ENCODE measurements around the gene TEX22. TPM values are rescaled to one million over a fixed set of nuclear protein-coding genes. Genes with fewer than 3 reads are reported as not detected.
A peak's percentile ranks its signal among the peaks of the same experiment; 100 is the strongest.

The TEX22 gene
- total and polyA plus RNA-seq, 5 donors = 0.05 to 1.9 (median 0.61) TPM

DNA sequence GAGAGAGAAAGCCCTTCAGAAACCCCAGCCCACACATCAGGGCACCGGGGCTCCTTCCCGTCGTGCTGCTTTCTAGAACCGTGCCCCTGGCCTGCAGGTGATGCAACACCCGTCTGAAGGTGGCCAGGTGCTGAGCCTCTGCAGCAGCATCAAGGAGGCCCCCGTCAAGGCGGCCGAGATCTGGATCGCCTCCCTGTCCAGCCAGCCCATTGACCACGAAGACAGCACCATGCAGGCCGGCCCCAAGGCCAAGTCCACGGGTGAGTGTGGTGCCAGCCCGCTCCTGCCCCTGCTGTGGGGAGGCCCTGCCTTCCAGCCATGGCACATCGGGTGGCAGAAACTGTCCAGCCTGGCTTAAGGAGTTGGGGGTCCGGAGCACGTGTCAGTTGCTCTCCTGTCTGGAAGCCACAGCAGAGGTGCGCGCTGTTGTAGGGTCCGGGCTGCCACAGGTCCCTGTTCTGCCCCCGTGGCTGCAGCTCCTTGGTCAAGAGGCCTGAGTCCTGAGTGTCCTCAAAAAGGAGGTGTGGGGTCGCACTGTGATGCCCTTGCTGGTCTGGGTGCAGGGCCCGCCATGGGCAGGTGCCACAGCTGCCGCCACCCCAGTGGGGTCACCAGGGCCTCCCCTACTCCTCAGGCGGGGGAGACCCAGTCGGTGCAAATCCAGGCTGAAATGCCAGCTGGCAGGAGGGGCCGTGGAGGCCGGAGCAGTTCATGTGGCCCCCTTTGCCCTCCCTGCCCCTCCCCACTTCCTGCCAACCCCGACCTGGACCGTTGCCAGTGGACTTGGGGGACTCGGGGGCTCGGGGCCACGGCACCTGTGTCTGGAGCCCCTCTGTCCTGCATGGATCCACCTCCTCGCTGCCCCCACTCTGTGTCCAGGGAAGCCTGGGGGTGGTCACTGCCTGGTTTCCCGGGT, 31.0 kb upstream of the TEX22 start:
- intact Hi-C loops (cut with DNase I) = no loop called here
- WGBS = 89% methylated on average over 34 of the region's 34 CpGs
- Histone ChIP-seq H3K27ac (ENCODE audit: low read length) (no peak overlapping the region), H3K4me3 (ENCODE audit: low read length) (no peak overlapping the region), H3K9me3 (ENCODE audit: control insufficient read depth, low read length) (no peaks in the 10 kb centered on the region), H3K4me1 (ENCODE audit: control insufficient read depth, insufficient read depth, low read length) (no peaks in the 10 kb centered on the region), H3K27me3 (ENCODE audit: control insufficient read depth, insufficient read depth) (no peaks in the 10 kb centered on the region)
- DNase-seq (peak; percentile 16 to 59 (median 47)), ATAC-seq (no peak)

DNA sequence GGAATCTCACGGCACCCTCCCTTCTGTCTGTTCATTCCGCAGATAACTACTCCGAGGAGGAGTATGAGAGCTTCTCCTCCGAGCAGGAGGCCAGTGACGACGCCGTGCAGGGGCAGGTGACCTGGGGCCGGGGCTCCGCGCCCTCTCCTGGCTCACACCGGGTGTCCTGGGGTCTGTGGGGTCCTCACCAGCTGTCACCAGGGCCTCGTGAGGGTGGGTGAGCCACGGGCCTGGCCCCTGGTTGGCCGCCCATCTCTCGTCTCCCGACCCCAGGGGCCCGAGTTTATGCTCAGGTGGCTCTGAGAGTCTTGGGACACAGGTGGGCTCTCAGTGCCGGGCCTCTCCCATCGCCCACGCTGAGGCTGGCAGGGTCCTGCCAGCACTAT, 30.3 kb upstream of the TEX22 start:
- H3K9me3 ChIP-seq (ENCODE audit: control insufficient read depth, low read length) = no peaks in the 10 kb centered on the region

DNA sequence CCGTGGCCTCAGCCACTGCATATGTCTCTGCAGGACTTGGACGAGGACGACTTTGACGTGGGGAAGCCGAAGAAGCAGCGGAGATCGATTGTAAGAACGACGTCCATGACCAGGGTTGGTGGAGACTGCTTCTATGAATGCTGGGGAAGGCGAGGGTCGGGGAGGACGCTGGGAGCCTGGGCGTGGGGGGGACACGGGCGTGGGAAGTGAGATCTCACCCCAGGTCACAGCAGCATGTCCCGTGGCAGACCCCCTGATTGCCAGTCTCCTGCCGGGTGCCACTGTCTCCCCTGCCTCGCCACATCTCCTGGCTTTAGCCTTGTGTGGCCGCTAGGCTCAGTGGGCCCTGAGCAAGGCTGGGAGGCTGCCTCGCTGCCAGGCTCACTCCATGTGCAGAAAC, 29.9 kb upstream of the TEX22 start:
- peak in 1 of 3 donors; percentile 42 for DNase-seq
- Histone ChIP-seq H3K27ac (ENCODE audit: low read length) (no peak overlapping the region), H3K4me1 (ENCODE audit: control insufficient read depth, insufficient read depth, low read length) (no peaks in the 10 kb centered on the region), H3K9me3 (ENCODE audit: control insufficient read depth, low read length) (no peaks in the 10 kb centered on the region), H3K27me3 (ENCODE audit: control insufficient read depth, insufficient read depth) (no peaks in the 10 kb centered on the region), H3K4me3 (ENCODE audit: low read length) (no peak overlapping the region)
- intact Hi-C loops (cut with DNase I) = no loop called here
- no peak for ATAC-seq
- WGBS = 93% methylated on average over 20 of the region's 20 CpGs

More for the DNA sequence above, 30.3 kb upstream of the TEX22 start:
- WGBS = 92% methylated on average over 20 of the region's 20 CpGs
- DNase-seq (peak in 1 of 3 donors; percentile 42), ATAC-seq (no peak)
- Histone ChIP-seq H3K27ac (ENCODE audit: low read length) (no peak overlapping the region), H3K4me3 (ENCODE audit: low read length) (no peak overlapping the region), H3K4me1 (ENCODE audit: control insufficient read depth, insufficient read depth, low read length) (no peaks in the 10 kb centered on the region), H3K27me3 (ENCODE audit: control insufficient read depth, insufficient read depth) (no peaks in the 10 kb centered on the region)
- intact Hi-C loops (cut with DNase I) = no loop called here

DNA sequence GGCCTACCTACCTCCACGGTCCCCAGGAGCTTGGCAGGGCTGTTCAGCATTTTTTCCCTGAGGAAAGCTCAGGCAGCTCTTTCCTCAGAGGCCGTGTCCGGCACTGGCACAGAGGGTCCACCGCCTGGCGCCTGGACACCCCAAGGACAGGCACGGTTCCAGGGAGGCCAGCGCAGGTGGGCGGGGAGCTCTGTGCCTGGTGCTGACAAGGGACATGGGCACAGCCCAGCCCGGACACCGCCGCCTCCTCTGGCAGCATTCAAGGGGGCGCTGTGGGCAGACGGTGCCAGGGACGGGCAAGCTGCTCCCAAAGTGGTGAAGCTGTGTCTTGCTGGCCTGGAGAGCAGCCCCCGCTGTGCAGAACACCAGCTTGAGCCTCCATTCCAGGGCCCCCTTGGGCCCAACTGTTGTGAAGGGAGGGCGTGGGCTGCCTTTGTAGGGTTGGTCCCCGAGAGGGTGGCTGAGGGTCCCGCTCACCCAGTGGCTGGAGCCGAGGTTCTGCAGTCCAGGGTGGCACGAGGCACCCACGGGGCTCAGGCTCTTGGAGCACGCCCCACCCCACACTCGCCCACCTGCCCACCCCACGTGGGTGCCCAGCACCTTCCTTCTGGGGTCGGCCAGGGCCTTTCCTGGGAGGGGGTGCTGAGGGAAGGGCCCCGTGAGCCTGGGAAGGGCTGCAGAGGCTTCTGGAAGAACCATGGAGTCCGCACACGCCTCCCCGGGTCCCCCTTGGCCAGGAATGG, 29.3 kb upstream of the TEX22 start:
- H3K4me3 ChIP-seq (ENCODE audit: low read length) = no peak overlapping the region
- intact Hi-C loops (cut with DNase I) = no loop called here
- peak in 2 of 3 donors; percentile 60 to 62 for DNase-seq
- H3K9me3 ChIP-seq (ENCODE audit: control insufficient read depth, low read length) = no peaks in the 10 kb centered on the region
- ATAC-seq = no peak
- H3K27me3 ChIP-seq (ENCODE audit: control insufficient read depth, insufficient read depth) = no peaks in the 10 kb centered on the region
- no peaks in the 10 kb centered on the region for H3K4me1 ChIP-seq (ENCODE audit: control insufficient read depth, insufficient read depth, low read length)
- no peak overlapping the region for H3K27ac ChIP-seq (ENCODE audit: low read length)
- 93% methylated on average over 29 of the region's 29 CpGs for WGBS

DNA sequence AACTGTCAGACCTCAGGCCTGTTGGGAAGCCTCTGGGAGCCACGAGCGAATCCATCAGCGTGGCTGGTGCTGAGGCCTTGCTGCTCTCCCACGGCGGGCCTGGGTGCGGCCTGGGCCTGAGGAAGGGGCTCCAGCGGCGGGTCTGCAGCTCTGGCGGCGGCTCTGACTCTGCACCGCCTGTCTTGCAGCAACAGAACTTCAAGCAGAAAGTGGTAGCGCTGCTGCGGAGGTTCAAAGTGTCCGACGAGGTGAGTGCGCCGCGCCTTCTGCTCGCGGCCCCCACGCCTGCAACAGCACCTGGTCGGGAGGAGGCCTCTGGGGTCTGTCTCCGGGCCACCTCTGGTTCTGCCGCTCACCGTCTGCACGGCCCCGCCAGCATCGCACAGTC, 28.7 kb upstream of the TEX22 start:
- Histone ChIP-seq H3K4me3 (ENCODE audit: low read length) (no peak overlapping the region), H3K4me1 (ENCODE audit: control insufficient read depth, insufficient read depth, low read length) (no peaks in the 10 kb centered on the region), H3K27ac (ENCODE audit: low read length) (no peak overlapping the region), H3K27me3 (ENCODE audit: control insufficient read depth, insufficient read depth) (no peaks in the 10 kb centered on the region), H3K9me3 (ENCODE audit: control insufficient read depth, low read length) (no peaks in the 10 kb centered on the region)
- ATAC-seq (no peak), DNase-seq (peak in 1 of 3 donors; percentile 61)
- 95% methylated on average over 28 of the region's 28 CpGs for WGBS
- intact Hi-C loops (cut with DNase I) = loop anchor here (2.0 to 10.0 kb wide), 7 partner anchors 78 to 159 kb away; partner anchors contain the start of genes CRIP1 (in 2 of the 4), TEDC1 (in 1 of the 4) and TMEM121 (in 1 of the 4)

DNA sequence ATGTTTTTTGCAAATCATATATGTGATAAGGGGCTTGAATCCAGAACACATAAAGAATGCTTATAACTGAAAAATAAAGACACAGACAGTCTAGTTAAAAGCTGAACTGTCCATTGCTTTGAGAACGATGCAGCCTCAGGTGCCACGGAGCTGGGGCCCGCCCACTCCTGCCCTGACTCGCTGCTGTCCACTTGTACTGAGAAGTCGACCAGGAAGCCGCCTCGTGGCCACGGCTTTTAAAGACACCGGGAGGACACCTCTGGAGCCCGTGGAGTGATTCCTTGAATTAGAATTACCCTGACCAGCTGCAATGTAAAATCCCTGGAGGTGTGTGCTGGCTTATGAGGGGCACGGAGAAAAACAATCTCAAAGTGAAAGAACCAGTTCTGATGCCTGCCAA, 23.9 kb upstream of the TEX22 start:
- H3K9me3 ChIP-seq (ENCODE audit: control insufficient read depth, low read length) = no peaks in the 10 kb centered on the region
- intact Hi-C loops (cut with DNase I) = loop anchor here (5.0 to 10.0 kb wide), 5 partner anchors 73 to 150 kb away; partner anchors contain the start of genes CRIP1 (in 2 of the 4), TEDC1 (in 1 of the 4) and TMEM121 (in 1 of the 4)
- no peaks in the 10 kb centered on the region for H3K4me1 ChIP-seq (ENCODE audit: control insufficient read depth, insufficient read depth, low read length)
- H3K27ac ChIP-seq (ENCODE audit: low read length) = no peak overlapping the region
- ATAC-seq (no peak), DNase-seq (no peak)
- 88% methylated on average over 11 of the region's 11 CpGs for WGBS
- no peak overlapping the region for H3K4me3 ChIP-seq (ENCODE audit: low read length)
- H3K27me3 ChIP-seq (ENCODE audit: control insufficient read depth, insufficient read depth) = no peaks in the 10 kb centered on the region

DNA sequence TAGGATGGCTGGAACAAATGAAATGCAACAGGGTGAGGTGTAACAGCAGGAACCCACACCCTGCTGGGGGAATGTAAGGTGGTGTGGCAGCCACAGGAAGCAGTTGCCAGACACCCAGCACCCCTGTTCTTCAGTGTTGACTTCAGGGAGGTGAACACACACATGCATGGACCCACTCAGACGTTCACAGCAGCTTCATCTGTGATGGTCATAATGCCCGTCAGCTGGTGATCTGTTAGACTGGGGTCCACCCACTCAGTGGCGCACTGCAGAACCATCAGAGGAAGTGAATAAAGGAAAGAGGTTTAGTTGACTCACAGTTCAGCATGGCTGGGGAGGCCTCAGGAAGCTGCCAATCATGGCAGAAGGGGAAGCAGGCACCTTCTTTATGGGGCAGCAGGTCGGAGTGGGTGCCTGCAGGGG, 22.7 kb upstream of the TEX22 start:
- Histone ChIP-seq H3K27me3 (ENCODE audit: control insufficient read depth, insufficient read depth) (no peaks in the 10 kb centered on the region), H3K9me3 (ENCODE audit: control insufficient read depth, low read length) (no peaks in the 10 kb centered on the region), H3K4me3 (ENCODE audit: low read length) (no peak overlapping the region), H3K27ac (ENCODE audit: low read length) (no peak overlapping the region), H3K4me1 (ENCODE audit: control insufficient read depth, insufficient read depth, low read length) (no peaks in the 10 kb centered on the region)
- WGBS = 62% methylated on average over 4 of the region's 4 CpGs
- intact Hi-C loops (cut with DNase I) = loop anchor here in 3 of 4 donors (5.0 to 10.0 kb wide), 3 partner anchors 109 to 157 kb away; partner anchors contain the start of genes CRIP1 (in 1 of the 3) and TMEM121 (in 1 of the 3)
- DNase-seq (peak in 1 of 3 donors; percentile 19), ATAC-seq (no peak)

DNA sequence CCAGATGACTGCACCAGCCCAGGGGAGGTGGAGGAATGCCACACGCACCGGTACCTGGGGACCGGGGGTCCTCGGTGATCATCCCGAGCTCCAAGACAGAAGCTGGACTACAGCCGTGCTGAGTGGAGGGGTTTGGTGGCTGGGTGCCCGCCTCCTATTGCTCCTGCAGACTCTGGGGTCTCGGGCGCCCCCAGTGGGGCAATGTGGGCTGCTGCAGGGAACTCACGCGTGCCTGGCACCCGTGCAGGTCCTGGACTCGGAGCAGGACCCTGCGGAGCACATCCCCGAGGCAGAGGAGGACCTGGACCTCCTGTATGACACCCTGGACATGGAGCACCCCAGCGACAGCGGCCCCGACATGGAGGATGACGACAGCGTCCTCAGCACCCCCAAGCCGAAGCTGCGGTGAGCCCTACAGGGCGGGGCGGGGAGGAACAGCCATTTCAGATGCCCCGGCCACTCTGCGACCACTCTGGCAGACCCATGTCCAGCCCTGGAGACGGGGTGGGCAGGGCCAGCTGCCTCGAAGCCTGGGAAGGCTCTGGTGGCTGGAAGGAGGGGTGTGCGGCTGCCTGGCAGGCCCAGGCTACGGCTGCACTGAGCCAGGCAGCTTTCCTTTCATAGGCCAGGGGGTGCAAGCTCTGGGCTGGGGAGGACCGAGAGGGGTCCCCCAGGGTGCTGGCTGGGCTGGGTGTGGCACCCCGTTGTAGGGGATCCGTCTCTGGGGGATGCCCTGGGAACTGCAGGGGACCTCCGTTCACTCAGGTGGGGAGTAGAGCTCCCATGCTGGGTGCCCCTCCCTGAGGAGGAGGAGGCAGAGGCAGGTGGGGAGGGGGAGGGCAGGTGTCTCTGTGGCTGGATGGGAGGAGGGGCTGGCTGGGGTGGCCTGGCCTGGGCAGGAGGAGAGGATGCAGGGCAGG, 21.6 kb upstream of the TEX22 start:
- Histone ChIP-seq H3K27me3 (ENCODE audit: control insufficient read depth, insufficient read depth) (no peaks in the 10 kb centered on the region), H3K4me1 (ENCODE audit: control insufficient read depth, insufficient read depth, low read length) (no peaks in the 10 kb centered on the region), H3K9me3 (ENCODE audit: control insufficient read depth, low read length) (no peaks in the 10 kb centered on the region), H3K27ac (ENCODE audit: low read length) (no peak overlapping the region), H3K4me3 (ENCODE audit: low read length) (no peak overlapping the region)
- ATAC-seq = peak in 1 of 2 donors; percentile 12
- intact Hi-C loops (cut with DNase I) = loop anchor here in 3 of 4 donors (5.0 to 10.0 kb wide), 3 partner anchors 108 to 156 kb away; partner anchors contain the start of genes CRIP1 (in 1 of the 3) and TMEM121 (in 1 of the 3)
- DNase-seq = peak in 2 of 3 donors; percentile 47 to 51
- 82% methylated on average over 34 of the region's 34 CpGs for WGBS

DNA sequence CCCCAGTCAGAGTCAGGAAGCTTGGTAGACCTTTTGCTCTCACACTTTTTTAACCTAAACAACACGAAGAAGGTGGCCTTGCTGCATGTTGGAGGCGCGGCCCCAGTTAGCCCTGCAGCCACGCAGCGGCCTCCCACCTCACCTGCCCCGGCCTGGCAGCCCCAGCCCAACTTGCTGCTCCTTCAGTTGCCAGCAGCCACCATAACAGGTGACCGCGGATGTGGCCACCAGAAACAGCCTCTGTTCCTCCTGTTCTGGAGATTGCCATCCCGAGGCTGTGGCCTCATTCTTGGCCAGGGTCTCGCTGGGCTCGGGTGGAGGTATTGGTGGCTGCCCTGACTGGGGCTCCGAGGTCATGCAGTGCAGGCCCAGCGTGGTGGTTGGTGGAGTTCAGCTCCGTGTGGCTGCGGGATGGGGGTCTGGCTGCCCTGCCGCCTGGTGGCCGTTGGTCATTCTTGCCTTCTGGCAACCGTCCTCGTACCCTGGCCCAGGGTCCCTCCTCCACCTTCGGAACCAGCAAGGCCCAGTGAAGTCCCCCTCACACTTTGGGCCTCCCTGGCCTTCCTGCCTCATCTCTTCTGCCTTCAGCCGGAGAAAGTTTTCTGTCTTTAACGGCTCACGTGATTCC, 20.7 kb upstream of the TEX22 start:
- no peaks in the 10 kb centered on the region for H3K9me3 ChIP-seq (ENCODE audit: control insufficient read depth, low read length)
- ATAC-seq = no peak
- H3K4me3 ChIP-seq (ENCODE audit: low read length) = no peak overlapping the region
- intact Hi-C loops (cut with DNase I) = loop anchor here in 3 of 4 donors (5.0 to 10.0 kb wide), 3 partner anchors 107 to 155 kb away; partner anchors contain the start of genes CRIP1 (in 1 of the 3) and TMEM121 (in 1 of the 3)
- H3K27ac ChIP-seq (ENCODE audit: low read length) = no peak overlapping the region
- DNase-seq = peak in 1 of 3 donors; percentile 44
- H3K4me1 ChIP-seq (ENCODE audit: control insufficient read depth, insufficient read depth, low read length) = no peaks in the 10 kb centered on the region
- WGBS = 89% methylated on average over 23 of the region's 23 CpGs
- H3K27me3 ChIP-seq (ENCODE audit: control insufficient read depth, insufficient read depth) = no peaks in the 10 kb centered on the region

Measured in right cardiac atrium (tissue), 5 donors.